Measurements from ENCODE around the gene OR10D3.

Gene OR10D3

DNA sequence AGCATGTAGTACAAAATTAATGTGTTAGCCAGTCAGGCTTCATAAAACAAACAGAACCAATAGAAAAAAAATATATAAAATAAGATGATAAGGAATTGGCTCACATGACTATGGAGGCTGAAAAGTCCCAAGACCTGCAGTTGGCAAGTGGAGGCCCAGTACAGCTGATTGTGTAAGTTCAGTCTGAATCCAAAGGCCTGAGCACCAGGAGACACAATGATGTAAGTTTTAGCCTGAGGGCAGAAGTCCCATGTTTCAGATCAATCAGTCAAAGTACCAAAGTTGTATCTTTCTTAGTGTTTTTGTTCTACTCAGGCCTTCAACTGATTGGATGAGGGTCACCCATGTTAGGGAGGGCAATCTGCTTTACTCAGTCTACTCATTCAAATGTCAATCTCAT lies 14.3 kb upstream of the OR10D3 start:
- TF ChIP-seq CREB1 (IDR thresholded peaks at IDR 0.05; ENCODE audit: low read depth) (no peak), TCF12 (IDR thresholded peaks at IDR 0.05; ENCODE audit: low read depth) (no peak), FOXM1 (IDR thresholded peaks at IDR 0.05; ENCODE audit: borderline replicate concordance, low read depth) (no peak), CEBPB (IDR thresholded peaks at IDR 0.05) (no peak), NFIC (IDR thresholded peaks at IDR 0.05) (no peak), RAD21 (IDR thresholded peaks at IDR 0.05; ENCODE audit: low read depth) (no peak), EGR1 (IDR thresholded peaks at IDR 0.05) (no peak), EP300 (IDR thresholded peaks at IDR 0.05; ENCODE audit: borderline replicate concordance) (no peak), TAF1 (IDR thresholded peaks at IDR 0.05; ENCODE audit: low read depth) (no peak), TEAD4 (IDR thresholded peaks at IDR 0.05) (no peak)
- TF ChIP-seq, protein P1, sequence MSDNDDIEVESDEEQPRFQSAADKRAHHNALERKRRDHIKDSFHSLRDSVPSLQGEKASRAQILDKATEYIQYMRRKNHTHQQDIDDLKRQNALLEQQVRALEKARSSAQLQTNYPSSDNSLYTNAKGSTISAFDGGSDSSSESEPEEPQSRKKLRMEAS (IDR thresholded peaks at IDR 0.05): no peak

DNA sequence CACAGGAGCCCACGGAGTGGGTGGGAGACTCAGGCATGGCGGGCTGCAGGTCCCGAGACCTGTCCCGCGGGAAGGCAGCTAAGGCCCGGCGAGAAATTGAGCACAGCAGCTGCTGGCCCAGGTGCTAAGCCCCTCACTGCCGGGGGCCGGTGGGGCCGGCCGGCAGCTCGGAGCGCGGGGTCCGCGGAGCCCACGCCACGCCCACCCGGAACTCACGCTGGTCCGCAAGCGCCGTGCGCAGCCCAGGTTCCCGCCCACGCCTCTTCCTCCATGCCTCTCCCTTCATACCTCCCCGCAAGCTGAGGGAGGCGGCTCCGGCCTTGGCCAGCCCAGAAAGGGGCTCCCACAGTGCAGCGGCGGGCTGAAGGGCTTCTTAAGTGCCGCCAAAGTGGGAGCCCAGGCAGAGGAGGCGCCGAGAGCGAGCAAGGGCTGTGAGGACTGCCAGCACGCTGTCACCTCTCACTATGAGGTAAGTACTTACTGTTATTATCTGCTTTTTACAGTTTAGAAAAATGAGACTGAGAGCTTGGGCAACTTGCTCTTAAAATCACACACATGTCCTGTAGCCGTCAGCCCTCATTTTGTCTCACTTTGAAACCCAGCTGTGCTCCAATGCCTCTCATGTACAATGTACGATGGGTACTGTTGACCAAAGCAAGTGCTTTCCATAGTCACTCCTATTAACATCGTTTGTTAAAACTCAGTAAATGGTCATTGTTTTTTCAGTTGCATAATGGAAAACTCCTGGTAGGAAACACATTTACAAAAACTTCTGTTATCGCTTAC lies 12.2 kb upstream of the OR10D3 start:
- no peak for TF ChIP-seq TAF1 (IDR thresholded peaks at IDR 0.05; ENCODE audit: low read depth)
- TF ChIP-seq TCF12 (IDR thresholded peaks at IDR 0.05; ENCODE audit: low read depth): no peak
- TF ChIP-seq ZBTB7A (IDR thresholded peaks at IDR 0.05; ENCODE audit: low read depth): no peak
- TF ChIP-seq, protein P2, sequence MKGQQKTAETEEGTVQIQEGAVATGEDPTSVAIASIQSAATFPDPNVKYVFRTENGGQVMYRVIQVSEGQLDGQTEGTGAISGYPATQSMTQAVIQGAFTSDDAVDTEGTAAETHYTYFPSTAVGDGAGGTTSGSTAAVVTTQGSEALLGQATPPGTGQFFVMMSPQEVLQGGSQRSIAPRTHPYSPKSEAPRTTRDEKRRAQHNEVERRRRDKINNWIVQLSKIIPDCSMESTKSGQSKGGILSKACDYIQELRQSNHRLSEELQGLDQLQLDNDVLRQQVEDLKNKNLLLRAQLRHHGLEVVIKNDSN (IDR thresholded peaks at IDR 0.05): no peak
- TF ChIP-seq NFIC (IDR thresholded peaks at IDR 0.05): no peak
- TF ChIP-seq RAD21 (IDR thresholded peaks at IDR 0.05; ENCODE audit: low read depth): no peak
- TF ChIP-seq, protein P1 (IDR thresholded peaks at IDR 0.05): no peak

DNA sequence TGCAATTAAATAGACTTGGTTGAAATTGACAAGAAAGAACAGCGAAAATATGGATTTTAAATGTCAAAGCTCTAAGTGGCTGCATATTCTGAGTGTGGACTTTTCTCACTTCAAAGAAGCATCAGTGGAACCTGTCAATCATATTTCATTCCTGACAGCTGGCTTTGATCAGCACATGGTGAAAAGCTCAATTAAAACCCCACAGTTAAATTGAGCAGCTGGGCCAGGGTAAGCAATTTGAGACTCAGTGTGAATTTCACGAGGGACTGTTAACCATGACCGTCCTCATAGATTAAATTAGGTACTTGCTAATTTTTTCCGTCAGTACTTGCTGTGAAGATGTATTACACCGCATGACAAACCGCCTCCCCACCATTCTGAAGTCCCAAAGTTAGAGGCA lies 11.0 kb upstream of the OR10D3 start:
- TF ChIP-seq FOXM1 (IDR thresholded peaks at IDR 0.05; ENCODE audit: borderline replicate concordance, low read depth) (no peak), TEAD4 (IDR thresholded peaks at IDR 0.05) (no peak), EP300 (IDR thresholded peaks at IDR 0.05; ENCODE audit: borderline replicate concordance) (no peak), CREB1 (IDR thresholded peaks at IDR 0.05; ENCODE audit: low read depth) (no peak), EGR1 (IDR thresholded peaks at IDR 0.05) (no peak), RAD21 (IDR thresholded peaks at IDR 0.05; ENCODE audit: low read depth) (no peak), TCF12 (IDR thresholded peaks at IDR 0.05; ENCODE audit: low read depth) (no peak), NFIC (IDR thresholded peaks at IDR 0.05) (no peak), ZBTB7A (IDR thresholded peaks at IDR 0.05; ENCODE audit: low read depth) (no peak), CEBPB (IDR thresholded peaks at IDR 0.05) (no peak), TAF1 (IDR thresholded peaks at IDR 0.05; ENCODE audit: low read depth) (no peak), YY1 (IDR thresholded peaks at IDR 0.05; ENCODE audit: low read depth) (no peak)
- TF ChIP-seq, protein P3, sequence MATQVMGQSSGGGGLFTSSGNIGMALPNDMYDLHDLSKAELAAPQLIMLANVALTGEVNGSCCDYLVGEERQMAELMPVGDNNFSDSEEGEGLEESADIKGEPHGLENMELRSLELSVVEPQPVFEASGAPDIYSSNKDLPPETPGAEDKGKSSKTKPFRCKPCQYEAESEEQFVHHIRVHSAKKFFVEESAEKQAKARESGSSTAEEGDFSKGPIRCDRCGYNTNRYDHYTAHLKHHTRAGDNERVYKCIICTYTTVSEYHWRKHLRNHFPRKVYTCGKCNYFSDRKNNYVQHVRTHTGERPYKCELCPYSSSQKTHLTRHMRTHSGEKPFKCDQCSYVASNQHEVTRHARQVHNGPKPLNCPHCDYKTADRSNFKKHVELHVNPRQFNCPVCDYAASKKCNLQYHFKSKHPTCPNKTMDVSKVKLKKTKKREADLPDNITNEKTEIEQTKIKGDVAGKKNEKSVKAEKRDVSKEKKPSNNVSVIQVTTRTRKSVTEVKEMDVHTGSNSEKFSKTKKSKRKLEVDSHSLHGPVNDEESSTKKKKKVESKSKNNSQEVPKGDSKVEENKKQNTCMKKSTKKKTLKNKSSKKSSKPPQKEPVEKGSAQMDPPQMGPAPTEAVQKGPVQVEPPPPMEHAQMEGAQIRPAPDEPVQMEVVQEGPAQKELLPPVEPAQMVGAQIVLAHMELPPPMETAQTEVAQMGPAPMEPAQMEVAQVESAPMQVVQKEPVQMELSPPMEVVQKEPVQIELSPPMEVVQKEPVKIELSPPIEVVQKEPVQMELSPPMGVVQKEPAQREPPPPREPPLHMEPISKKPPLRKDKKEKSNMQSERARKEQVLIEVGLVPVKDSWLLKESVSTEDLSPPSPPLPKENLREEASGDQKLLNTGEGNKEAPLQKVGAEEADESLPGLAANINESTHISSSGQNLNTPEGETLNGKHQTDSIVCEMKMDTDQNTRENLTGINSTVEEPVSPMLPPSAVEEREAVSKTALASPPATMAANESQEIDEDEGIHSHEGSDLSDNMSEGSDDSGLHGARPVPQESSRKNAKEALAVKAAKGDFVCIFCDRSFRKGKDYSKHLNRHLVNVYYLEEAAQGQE (IDR thresholded peaks at IDR 0.05; ENCODE audit: low read depth): no peak
- TF ChIP-seq, protein P1 (IDR thresholded peaks at IDR 0.05): no peak

DNA sequence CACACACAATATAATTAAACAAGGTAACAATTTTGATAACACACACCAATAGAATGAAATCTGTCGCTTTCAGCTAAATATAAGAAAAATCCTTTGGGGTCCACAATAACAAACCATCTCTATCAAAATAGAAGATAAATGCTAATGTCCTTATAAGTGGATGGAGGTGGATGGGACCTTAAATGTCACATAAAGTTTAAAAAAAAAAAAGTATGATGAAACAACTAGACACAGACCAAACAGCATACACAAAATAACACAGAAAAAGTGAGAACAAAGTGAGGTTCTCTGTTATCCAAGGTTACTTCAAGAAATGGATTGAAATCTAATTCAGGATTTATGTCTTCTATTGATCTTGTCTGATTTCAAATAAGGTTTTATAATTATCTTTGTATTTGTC lies 10.5 kb upstream of the OR10D3 start:
- TF ChIP-seq, protein P2 (IDR thresholded peaks at IDR 0.05): no peak
- TF ChIP-seq, protein P1 (IDR thresholded peaks at IDR 0.05): no peak

DNA sequence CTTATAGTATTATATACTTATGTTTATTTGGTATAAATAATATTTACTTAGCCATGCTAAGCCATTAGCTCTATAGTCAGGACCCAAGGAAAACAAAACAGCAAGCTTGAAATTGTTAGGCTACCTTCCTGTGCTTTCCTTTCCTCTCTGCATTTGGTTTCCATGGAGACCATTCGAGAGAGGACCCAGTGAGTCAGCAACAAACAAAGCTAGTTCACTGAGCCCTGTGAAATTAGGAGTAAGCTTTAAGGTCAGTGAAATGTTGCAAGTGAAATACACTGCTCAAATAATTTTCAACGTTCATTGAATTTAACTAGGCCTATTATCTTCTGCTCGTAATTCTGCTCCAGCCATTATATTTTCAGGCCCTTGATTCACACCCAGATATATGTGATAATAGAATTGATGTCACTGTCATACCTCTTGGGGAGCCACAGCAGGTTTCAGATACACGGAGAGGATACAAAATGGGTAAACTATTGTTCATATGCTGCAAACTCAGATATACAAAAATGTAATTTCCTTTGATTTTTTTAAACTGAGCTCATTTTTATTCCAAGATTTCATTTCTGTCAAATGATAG lies 9.1 kb upstream of the OR10D3 start:
- no peak for TF ChIP-seq EGR1 (IDR thresholded peaks at IDR 0.05)

DNA sequence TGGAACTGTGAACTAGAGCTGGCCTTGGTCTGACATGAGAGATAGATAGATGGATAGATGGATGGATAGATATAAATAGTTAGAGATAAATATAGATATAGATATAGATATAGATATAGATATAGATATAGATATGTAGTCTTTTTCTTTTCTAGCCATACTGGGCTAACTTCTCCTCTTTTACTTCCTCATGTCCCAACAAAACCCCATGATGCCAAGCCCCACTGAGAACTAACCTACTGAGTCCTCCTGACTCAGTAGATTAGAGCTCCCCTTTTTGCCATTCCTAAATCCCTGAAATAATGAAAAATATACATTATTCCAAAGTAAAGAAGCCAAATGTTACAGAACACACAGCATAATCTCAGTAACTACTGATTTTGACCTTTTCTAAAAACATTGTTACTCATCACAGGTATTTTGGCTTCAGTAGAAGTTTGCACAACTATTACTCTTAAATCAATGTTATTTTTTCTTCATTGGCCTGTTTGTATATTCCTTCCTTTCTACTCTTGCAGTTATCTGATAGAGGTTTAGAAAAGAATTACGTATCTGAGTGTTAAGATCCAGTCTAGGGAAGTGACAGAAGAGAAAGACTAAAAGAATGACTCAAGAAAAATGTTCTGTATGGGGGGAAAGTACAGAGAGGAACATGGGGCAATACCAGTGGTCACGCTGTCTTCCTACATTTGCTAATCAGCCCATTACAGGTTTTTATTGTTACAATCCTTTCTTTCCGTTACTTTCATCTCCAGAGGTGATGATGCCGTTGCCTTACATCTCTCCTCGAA lies 6.0 kb upstream of the OR10D3 start:
- TF ChIP-seq TCF12 (IDR thresholded peaks at IDR 0.05; ENCODE audit: low read depth) (no peak), FOXM1 (IDR thresholded peaks at IDR 0.05; ENCODE audit: borderline replicate concordance, low read depth) (no peak), ZBTB7A (IDR thresholded peaks at IDR 0.05; ENCODE audit: low read depth) (no peak), NFIC (IDR thresholded peaks at IDR 0.05) (no peak), EP300 (IDR thresholded peaks at IDR 0.05; ENCODE audit: borderline replicate concordance) (no peak), YY1 (IDR thresholded peaks at IDR 0.05; ENCODE audit: low read depth) (no peak), TAF1 (IDR thresholded peaks at IDR 0.05; ENCODE audit: low read depth) (no peak), CREB1 (IDR thresholded peaks at IDR 0.05; ENCODE audit: low read depth) (no peak), CEBPB (IDR thresholded peaks at IDR 0.05) (no peak), TEAD4 (IDR thresholded peaks at IDR 0.05) (no peak), EGR1 (IDR thresholded peaks at IDR 0.05) (no peak)
- TF ChIP-seq, protein P1 (IDR thresholded peaks at IDR 0.05): no peak
- TF ChIP-seq, protein P3 (IDR thresholded peaks at IDR 0.05; ENCODE audit: low read depth): no peak
- TF ChIP-seq, protein P2 (IDR thresholded peaks at IDR 0.05): no peak

Measured in Ishikawa (cell line).